ENCODE results near the gene IFNL4.

DNA sequence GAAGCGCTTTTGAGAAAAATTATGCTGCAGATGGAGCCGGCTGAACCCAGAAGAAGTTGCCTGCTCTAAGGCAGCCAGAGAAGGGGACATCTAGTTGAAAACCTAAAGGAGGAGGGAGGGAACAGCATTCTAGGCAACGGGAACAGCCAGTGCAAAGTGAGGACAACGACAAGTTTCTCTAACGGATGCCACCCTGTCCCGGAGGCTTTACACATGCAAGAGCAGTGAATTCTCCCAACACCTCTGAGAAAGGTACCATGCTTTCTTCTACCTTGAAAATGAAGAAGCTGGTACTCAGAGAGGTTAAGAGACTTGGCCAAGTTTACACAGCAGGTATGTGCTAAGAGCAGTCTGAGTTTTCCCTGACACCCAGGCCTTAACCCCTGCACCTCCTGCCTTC, 9.7 kb downstream of the IFNL4 start:
- TF ChIP-seq EZH2 (IDR thresholded peaks at IDR 0.05; ENCODE audit: insufficient read depth, poor library complexity, severe bottlenecking) = no peak
- TF ChIP-seq EZH2phosphoT487 (IDR thresholded peaks at IDR 0.05; ENCODE audit: insufficient read depth, low read depth) = no peak

Data from GM23248 (cell line).